ENCODE results near the gene SASH1.

GRCh38 chr6:148492654-148493290 is 150.1 kb downstream of the SASH1 start:
- TF ChIP-seq GATA3 (IDR thresholded peaks at IDR 0.05; ENCODE audit: low read depth, low read length) (no peak), GATA2 (IDR thresholded peaks at IDR 0.05; ENCODE audit: low read depth, low read length) (no peak)

Measured in SH-SY5Y (cell line).